Mesendoderm (in vitro differentiated cells): ENCODE data around the gene TBX5.

Source experiments
- DNase-seq: peaks from one replicate; pipeline ENCODE4 v3.0.0; 2013
- H2AK5ac ChIP-seq: 2 replicates; pipeline ENCODE4 v1.6.1; 2013; ENCODE audit warnings: low read length, inconsistent platforms
- H2BK120ac ChIP-seq: 2 replicates; pipeline ENCODE4 v1.6.1; 2013; ENCODE audit warnings: low read depth, mild to moderate bottlenecking, low read length, moderate library complexity, mixed read lengths
- H2BK15ac ChIP-seq: replicated peaks from 2 replicates; pipeline ENCODE4 v1.6.1; 2013; ENCODE audit warnings: low read depth, mild to moderate bottlenecking, moderate library complexity
- H2BK5ac ChIP-seq: 2 replicates; pipeline ENCODE4 v1.6.1; 2013; ENCODE audit warnings: low read length, inconsistent platforms
- H3K18ac ChIP-seq: 2 replicates; pipeline ENCODE4 v1.6.1; 2013; ENCODE audit warnings: mild to moderate bottlenecking, low read length, mixed read lengths
- H3K23ac ChIP-seq: one replicate; pipeline ENCODE4 v1.6.1; 2013; ENCODE audit warnings: low read length
- H3K27ac ChIP-seq: 2 replicates; pipeline ENCODE4 v1.5.1; 2013; ENCODE audit warnings: low read depth, mild to moderate bottlenecking, inconsistent platforms, low read length, moderate library complexity
- H3K27me3 ChIP-seq: 2 replicates; pipeline ENCODE4 v1.6.1; 2013; ENCODE audit warnings: low read length, control low read depth, mild to moderate bottlenecking, inconsistent platforms; ENCODE audit not compliant: insufficient read depth, poor library complexity
- H3K36me3 ChIP-seq: 2 replicates; pipeline ENCODE4 v1.6.1; 2013; ENCODE audit warnings: low read length, inconsistent platforms; ENCODE audit not compliant: control insufficient read depth, insufficient read depth
- H3K4ac ChIP-seq: one replicate; pipeline ENCODE4 v1.6.1; 2013; ENCODE audit warnings: low read depth, mild to moderate bottlenecking, low read length, moderate library complexity
- H3K4me1 ChIP-seq: 2 replicates; pipeline ENCODE4 v1.6.1; 2013; ENCODE audit warnings: low read depth, low read length, inconsistent platforms; ENCODE audit not compliant: control insufficient read depth
- H3K4me2 ChIP-seq: 2 replicates; pipeline ENCODE4 v1.6.1; 2013; ENCODE audit warnings: low read length
- H3K4me3 ChIP-seq: 2 replicates; pipeline ENCODE4 v1.5.1; 2013; ENCODE audit warnings: mild to moderate bottlenecking, low read length
- H3K56ac ChIP-seq: one replicate; pipeline ENCODE4 v1.6.1; 2013; ENCODE audit warnings: low read length
- H3K79me1 ChIP-seq: 2 replicates; pipeline ENCODE4 v1.6.1; 2013; ENCODE audit warnings: low read length, inconsistent platforms
- H3K79me2 ChIP-seq: 2 replicates; pipeline ENCODE4 v1.6.1; 2013; ENCODE audit warnings: mild to moderate bottlenecking, low read length; ENCODE audit not compliant: control insufficient read depth, insufficient read depth
- H3K9ac ChIP-seq: 2 replicates; pipeline ENCODE4 v1.6.1; 2013; ENCODE audit warnings: low read length, inconsistent platforms
- H4K5ac ChIP-seq: one replicate; pipeline ENCODE4 v1.6.1; 2013; ENCODE audit warnings: low read length
- H4K8ac ChIP-seq: one replicate; pipeline ENCODE4 v1.6.1; 2013; ENCODE audit warnings: low read depth, mild to moderate bottlenecking, control low read depth, low read length, moderate library complexity
- WGBS: extraction: QIAGEN DNeasy Blood & Tissue Kit; methylation state at CpG from one replicate; pipeline ENCODE4 v1.1.7; 2013; ENCODE audit warnings: low lambda C conversion rate, missing lambda C conversion rate; ENCODE audit not compliant: insufficient coverage; ENCODE audit errors: extremely low coverage; 5-methylcytosine and 5-hydroxymethylcytosine counted together

Gene TBX5

GRCh38 chr12:114344303-114344663 is 61.7 kb downstream of the TBX5 start:
- H3K4ac ChIP-seq = no peak overlapping the region
- H3K36me3 ChIP-seq = no peaks in the 10 kb centered on the region
- H3K79me2 ChIP-seq = no peaks in the 10 kb centered on the region
- H4K5ac ChIP-seq = no peak overlapping the region
- no peak overlapping the region for H4K8ac ChIP-seq
- no peak overlapping the region for H2AK5ac ChIP-seq
- no CpG with 5 or more reads among the region's 1 CpG for WGBS
- H3K23ac ChIP-seq = no peak overlapping the region
- no peak overlapping the region for H2BK5ac ChIP-seq
- H3K4me2 ChIP-seq = no peak overlapping the region
- H2BK15ac ChIP-seq = no peak overlapping the region
- no peak overlapping the region for H3K18ac ChIP-seq
- no peak overlapping the region for H3K4me3 ChIP-seq
- H3K27me3 ChIP-seq = no peaks in the 10 kb centered on the region
- H3K27ac ChIP-seq = no peak overlapping the region
- H3K79me1 ChIP-seq = no peaks in the 10 kb centered on the region
- no peak overlapping the region for H3K9ac ChIP-seq
- no peak for DNase-seq
- no peaks in the 10 kb centered on the region for H3K4me1 ChIP-seq
- H3K56ac ChIP-seq = no peak overlapping the region
- H2BK120ac ChIP-seq = no peak overlapping the region

- H3K9ac ChIP-seq = no peak overlapping the region
- H3K36me3 ChIP-seq = no peaks in the 10 kb centered on the region
- no peak overlapping the region for H3K56ac ChIP-seq
- no peak overlapping the region for H3K23ac ChIP-seq
- no peak overlapping the region for H2AK5ac ChIP-seq
- no CpG with 5 or more reads among the region's 4 CpGs for WGBS
- H3K4me1 ChIP-seq = no peaks in the 10 kb centered on the region
- H3K4me2 ChIP-seq = no peak overlapping the region
- no peak overlapping the region for H4K8ac ChIP-seq
- no peak overlapping the region for H2BK5ac ChIP-seq
- no peak overlapping the region for H3K4me3 ChIP-seq
- H3K27me3 ChIP-seq = no peaks in the 10 kb centered on the region
- DNase-seq = no peak
- no peak overlapping the region for H2BK120ac ChIP-seq
- H4K5ac ChIP-seq = no peak overlapping the region
- no peaks in the 10 kb centered on the region for H3K79me1 ChIP-seq
- H3K27ac ChIP-seq = no peak overlapping the region
- H3K18ac ChIP-seq = no peak overlapping the region
- H3K4ac ChIP-seq = no peak overlapping the region
- H2BK15ac ChIP-seq = no peak overlapping the region
- no peaks in the 10 kb centered on the region for H3K79me2 ChIP-seq
These were observed 62.2 kb downstream of the TBX5 start for GRCh38 chr12:114343585-114344302.

GRCh38 chr12:114342656-114343055 is 63.3 kb downstream of the TBX5 start:
- Histone ChIP-seq H3K4me2 (no peak overlapping the region), H3K4me1 (no peaks in the 10 kb centered on the region), H3K56ac (no peak overlapping the region), H3K4me3 (no peak overlapping the region), H3K79me1 (no peaks in the 10 kb centered on the region), H4K8ac (no peak overlapping the region), H4K5ac (no peak overlapping the region), H3K79me2 (no peaks in the 10 kb centered on the region), H3K9ac (no peak overlapping the region), H3K23ac (no peak overlapping the region), H2BK5ac (no peak overlapping the region), H2BK15ac (no peak overlapping the region), H2BK120ac (no peak overlapping the region), H2AK5ac (no peak overlapping the region), H3K4ac (no peak overlapping the region), H3K27ac (no peak overlapping the region), H3K18ac (no peak overlapping the region), H3K36me3 (no peaks in the 10 kb centered on the region), H3K27me3 (no peaks in the 10 kb centered on the region)
- WGBS = no CpG with 5 or more reads among the region's 5 CpGs
- DNase-seq = no peak

- H3K18ac ChIP-seq = no peak overlapping the region
- no peak overlapping the region for H3K4me2 ChIP-seq
- no peak overlapping the region for H3K23ac ChIP-seq
- H3K4me1 ChIP-seq = peaks cover 2% of the 10 kb centered on the region
- no peak overlapping the region for H3K9ac ChIP-seq
- H3K27ac ChIP-seq = no peak overlapping the region
- H3K4me3 ChIP-seq = no peak overlapping the region
- no peaks in the 10 kb centered on the region for H3K27me3 ChIP-seq
- H2AK5ac ChIP-seq = no peak overlapping the region
- H4K5ac ChIP-seq = no peak overlapping the region
- H3K79me2 ChIP-seq = no peaks in the 10 kb centered on the region
- H4K8ac ChIP-seq = no peak overlapping the region
- no peaks in the 10 kb centered on the region for H3K36me3 ChIP-seq
- H2BK5ac ChIP-seq = no peak overlapping the region
- no peak overlapping the region for H3K56ac ChIP-seq
- no peak overlapping the region for H3K4ac ChIP-seq
- no peaks in the 10 kb centered on the region for H3K79me1 ChIP-seq
- H2BK120ac ChIP-seq = no peak overlapping the region
- WGBS = no CpG with 5 or more reads among the region's 6 CpGs
- H2BK15ac ChIP-seq = no peak overlapping the region
- DNase-seq = no peak
These were observed 64.3 kb downstream of the TBX5 start for GRCh38 chr12:114341635-114342034.

GRCh38 chr12:114340231-114340630 is 65.7 kb downstream of the TBX5 start:
- no peak overlapping the region for H4K5ac ChIP-seq
- no peak overlapping the region for H2BK5ac ChIP-seq
- H2BK120ac ChIP-seq = no peak overlapping the region
- no peaks in the 10 kb centered on the region for H3K36me3 ChIP-seq
- no CpG with 5 or more reads among the region's 3 CpGs for WGBS
- no peak overlapping the region for H3K4me3 ChIP-seq
- H3K27me3 ChIP-seq = no peaks in the 10 kb centered on the region
- no peak overlapping the region for H3K27ac ChIP-seq
- DNase-seq = no peak
- H2AK5ac ChIP-seq = no peak overlapping the region
- H3K79me2 ChIP-seq = no peaks in the 10 kb centered on the region
- no peak overlapping the region for H3K56ac ChIP-seq
- no peak overlapping the region for H3K4me2 ChIP-seq
- no peak overlapping the region for H3K4ac ChIP-seq
- peaks cover 6% of the 10 kb centered on the region for H3K4me1 ChIP-seq
- H3K9ac ChIP-seq = no peak overlapping the region
- no peak overlapping the region for H2BK15ac ChIP-seq
- no peak overlapping the region for H4K8ac ChIP-seq
- H3K23ac ChIP-seq = no peak overlapping the region
- no peak overlapping the region for H3K18ac ChIP-seq
- H3K79me1 ChIP-seq = no peaks in the 10 kb centered on the region

GRCh38 chr12:114339626-114340025 is 66.3 kb downstream of the TBX5 start:
- Histone ChIP-seq H2BK15ac (no peak overlapping the region), H3K4me2 (no peak overlapping the region), H2BK120ac (no peak overlapping the region), H3K4me1 (peaks cover 6% of the 10 kb centered on the region), H3K18ac (no peak overlapping the region), H3K79me1 (no peaks in the 10 kb centered on the region), H4K5ac (no peak overlapping the region), H3K27me3 (no peaks in the 10 kb centered on the region), H3K56ac (no peak overlapping the region), H2BK5ac (no peak overlapping the region), H3K23ac (no peak overlapping the region), H2AK5ac (no peak overlapping the region), H3K4ac (no peak overlapping the region), H3K36me3 (no peaks in the 10 kb centered on the region), H3K4me3 (no peak overlapping the region), H4K8ac (no peak overlapping the region), H3K79me2 (no peaks in the 10 kb centered on the region), H3K27ac (no peak overlapping the region), H3K9ac (no peak overlapping the region)
- DNase-seq = no peak
- WGBS = no CpG with 5 or more reads among the region's 2 CpGs
